GM21515 (cell line): ENCODE data around the gene FIS1.
A peak's percentile ranks its signal among the peaks of the same experiment; 100 is the strongest.
"Not testable (repeated sequence)": the region's sequence is repeated elsewhere in the genome, so short reads cannot be mapped to it uniquely, and the experiment has no call there.

Source experiments
- ATAC-seq: cut with Tn5 transposase; IDR thresholded peaks from one replicate; pipeline ENCODE4 v1.9.1; 2021; ENCODE audit not compliant: unreplicated experiment

The FIS1 gene

DNA sequence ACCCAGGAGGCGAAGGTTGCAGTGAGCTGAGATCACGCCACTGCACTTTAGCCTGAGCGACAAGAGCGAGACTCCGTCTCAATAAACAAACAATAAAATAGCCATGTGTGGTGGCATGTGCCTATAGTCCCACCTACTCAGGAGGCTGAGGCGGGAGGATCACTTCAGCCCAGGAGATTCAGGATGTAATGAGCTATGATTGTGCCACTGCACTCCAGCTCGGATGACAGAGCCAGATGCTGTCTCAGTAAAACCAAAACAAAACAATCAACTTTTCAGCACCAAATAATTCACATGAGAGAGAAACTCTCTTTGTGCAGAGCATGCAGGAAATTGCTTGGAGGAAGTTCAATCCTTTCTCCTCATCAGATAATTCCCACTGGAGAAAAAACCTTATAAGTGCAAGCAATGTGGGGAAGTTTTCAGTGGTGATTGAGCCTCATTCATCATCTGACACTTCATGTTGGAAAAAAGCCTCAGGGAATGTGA is 13.4 kb upstream of the FIS1 start:
- ATAC-seq = no peak

DNA sequence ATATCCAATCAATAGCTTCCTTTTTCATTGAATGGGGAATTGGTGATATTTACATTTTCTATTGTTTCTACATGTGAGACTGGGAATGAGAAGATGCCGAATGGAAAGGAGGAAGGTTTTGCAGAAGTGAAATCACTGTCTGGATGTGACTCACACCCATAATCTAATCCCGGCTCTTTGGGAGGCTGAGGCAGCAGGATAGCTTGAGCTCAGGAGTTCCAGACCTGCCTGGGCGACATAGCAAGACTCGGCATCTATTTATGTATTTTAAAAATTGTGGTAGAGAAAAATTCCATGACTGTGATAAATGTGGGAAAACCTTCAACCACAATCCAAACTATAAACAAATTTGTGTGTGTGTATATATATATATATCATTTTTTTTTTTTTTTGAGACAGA is 10.9 kb upstream of the FIS1 start:
- ATAC-seq = no peak

DNA sequence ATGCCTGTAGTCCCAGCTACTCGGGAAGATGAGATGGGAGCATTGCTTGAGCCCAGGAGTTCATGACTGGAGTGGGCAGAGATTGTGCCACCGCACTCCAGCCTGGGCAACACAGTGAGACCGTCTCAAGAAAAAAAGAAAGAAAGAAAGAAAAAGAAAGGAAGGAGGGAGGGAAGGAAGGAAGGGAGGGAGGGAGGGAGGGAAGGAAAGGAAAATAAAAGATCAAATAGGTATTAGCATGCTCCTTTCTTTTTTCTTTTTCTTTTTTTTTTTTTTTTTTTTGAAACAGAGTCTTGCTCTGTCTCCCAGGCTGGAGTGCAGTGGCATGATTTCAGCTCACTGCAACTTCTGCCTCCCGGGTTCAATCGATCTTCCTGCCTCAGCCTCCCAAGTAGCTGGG is 8.3 kb upstream of the FIS1 start:
- ATAC-seq = not testable (repeated sequence)

DNA sequence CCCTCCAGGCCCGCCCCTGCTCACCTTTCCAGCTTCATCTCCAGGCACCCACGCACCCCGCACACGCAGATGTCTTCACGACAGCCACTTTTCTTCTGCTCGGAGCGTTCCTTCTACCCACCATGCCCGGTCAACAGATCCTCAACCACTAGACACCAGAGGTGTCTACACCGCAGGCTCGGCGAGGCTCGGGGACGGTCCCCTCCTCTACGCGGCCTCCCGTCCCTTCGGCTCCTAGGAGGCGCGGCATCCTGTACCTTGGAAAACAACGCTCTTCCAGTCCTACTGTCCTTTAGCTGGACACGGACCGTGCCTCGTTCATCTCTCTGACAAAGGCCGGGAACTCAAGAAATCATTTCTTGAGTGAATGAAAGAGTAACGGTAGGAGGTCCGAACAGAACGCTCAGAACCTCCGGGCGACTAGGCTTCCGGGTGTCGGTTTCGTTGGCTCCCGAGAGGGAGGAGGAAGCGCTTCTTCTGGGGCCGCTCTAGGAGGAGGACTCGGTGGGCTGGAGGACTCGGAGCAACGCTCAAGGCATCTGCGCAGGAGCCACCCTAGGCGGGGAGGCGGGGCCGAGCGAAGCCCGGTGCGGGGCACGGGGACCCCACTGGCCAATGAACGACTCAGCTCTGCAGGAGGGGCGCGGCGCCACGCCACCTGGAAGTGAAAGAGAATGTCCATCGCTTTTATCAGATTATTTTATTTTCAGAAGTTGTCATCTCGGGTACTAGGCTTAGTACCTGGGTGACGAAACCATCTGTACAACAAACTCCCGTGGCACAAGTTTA is 7.2 kb upstream of the FIS1 start:
- peak; percentile 97 for ATAC-seq

DNA sequence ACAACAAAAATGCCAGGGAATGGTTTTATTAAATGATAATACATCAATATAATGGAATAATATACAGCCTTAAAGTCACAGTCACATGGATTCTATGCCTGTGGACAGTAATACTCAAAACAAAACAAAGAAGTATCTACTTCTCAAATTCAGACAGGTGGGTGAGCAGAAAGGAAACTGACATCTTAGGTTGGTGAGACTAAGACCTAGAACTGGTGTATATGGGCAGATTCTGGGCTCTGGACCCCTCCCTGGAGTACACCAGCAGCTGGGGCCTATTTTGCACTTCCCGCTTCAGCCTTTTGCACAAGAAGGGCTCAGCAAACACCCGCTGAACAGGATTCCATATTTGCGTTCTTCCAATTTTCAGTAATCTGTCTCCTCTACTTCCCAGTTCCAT is 5.4 kb upstream of the FIS1 start:
- ATAC-seq = no peak

DNA sequence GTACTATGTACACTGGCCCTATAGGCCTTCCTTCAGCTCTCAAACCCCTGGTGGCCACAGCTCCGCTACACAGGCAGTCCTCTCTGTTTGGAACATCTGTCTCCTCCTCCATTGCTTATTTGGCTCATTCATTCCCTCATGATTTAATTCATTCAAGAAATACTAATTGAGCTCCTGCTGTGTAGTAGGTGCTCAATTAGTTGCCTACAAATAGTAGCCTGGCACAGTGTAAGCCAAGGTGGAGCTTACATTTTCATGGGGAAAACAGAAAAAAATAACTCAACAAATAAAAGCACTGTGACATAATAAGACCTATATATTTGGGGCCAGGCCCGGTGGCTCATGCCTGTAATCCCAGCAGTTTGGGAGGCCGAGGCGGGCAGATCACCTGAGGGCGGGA is 3.4 kb upstream of the FIS1 start:
- no peak for ATAC-seq

DNA sequence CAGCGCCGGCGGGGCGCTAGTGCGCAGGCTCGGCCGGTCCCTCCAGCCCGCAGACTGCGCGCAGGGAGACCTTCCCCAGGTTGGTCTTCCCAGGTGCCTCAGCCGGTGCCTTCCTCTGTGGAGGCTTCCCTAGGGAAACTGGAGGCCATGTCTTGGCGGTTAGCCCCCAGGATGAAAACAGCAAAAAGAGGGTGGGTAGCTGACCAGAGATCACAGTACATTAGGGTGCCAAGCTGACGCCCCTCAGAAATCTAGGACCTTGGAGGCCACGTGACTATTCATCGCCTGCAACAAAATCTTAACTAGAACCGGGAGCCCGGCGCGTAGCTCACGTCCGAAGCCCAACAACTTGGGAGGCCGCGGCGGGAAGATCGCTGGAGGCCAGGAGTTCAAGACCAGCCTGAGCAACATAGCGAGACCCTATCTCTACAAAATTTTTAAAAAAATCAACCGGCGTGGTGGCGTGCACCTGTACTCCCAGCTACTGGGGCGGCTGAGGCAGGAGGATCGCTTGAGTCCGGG is 327 bp upstream of the FIS1 start:
- ATAC-seq = no peak

DNA sequence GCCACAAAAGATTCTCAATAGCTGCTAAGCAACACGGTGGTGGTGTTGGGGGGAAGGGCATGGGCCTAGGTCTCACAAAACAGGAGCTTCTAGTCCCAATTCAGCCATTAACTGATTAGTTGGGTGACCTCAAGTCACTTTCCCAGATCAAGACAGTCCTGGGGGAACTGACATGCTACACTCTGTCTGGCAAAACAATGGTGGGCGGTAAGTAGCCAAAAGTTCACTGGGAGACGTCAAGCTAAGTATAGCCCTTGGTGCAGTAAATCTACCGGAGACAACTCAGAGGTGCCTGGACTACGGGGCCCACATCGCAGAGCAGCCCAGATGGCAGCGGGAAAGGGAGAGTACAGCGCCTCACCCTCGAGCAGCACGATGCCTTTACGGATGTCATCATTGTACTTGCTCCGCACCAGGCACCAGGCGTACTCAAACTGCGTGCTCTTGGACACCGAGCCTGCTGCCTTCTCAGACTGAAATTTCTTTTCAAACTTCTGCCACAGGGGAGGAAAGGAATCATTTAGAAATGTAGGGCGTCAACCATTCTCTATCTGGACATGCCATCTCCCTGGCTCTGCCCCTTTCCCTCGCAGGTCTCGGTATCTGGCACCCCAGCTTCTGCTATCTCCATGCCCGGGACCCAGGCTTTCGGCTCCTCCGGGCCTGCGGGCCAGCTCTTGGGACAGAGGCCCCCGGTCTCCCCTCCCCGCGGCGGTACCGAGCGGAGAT is 1.1 kb downstream of the FIS1 start:
- ATAC-seq = no peak

DNA sequence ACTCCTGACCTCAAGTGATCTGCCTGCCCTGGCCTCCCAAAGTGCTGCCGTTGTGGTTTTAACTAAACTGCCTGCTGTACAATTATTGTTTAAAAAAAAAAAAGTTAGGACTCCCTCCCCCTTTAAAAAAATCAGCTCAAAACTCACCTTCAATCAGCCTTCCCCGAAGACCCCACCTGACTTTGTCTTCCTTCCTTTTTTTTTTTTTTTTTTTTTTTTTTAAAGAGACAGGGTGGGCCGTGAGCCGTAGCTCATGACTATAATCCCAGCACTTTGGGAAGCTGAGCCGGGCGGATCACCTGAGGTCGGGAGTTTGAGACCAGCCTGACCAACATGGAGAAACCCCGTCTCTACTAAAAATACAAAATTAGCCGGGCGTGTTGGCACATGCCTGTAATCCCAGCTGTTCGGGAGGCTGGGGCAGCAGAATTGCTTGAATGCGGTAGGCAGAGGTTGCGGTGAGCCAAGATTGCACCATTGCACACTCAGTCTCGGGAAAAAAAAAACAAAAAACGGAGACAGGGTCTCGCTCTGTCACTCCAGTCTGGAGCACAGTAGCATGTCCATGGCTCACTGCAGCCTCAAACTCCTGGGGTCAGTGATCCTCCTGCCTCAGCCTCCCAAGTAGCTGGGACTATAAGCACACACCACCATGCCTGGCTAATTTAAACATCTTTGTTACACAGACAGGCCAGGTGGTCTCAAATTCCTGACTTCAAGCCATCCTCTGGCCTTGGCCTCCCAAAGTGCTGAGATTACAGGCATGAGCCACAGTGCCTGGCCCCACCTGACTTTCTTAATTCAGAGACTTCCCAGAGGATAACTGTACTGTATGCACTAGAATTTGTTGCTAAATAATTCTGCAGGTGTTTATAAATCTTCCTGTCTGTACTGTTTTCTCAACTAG is 3.2 kb downstream of the FIS1 start:
- ATAC-seq = no peak

DNA sequence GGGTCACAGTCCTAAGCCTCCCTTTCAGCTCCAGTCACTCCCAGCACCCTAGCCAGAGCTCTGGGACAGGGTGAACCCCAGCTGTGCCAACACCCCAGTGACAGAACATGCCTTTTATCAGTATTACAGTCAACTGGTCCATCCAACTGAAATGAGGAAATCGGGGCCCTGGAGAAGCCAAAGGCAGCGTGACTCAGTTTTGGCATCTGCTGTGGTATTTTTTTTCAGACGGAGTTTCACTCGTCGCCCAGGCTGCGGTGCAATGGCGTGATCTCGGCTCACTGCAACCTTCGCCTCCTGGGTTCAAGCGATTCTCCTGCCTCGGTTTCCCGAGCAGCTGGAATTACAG is 3.9 kb downstream of the FIS1 start:
- ATAC-seq = no peak

DNA sequence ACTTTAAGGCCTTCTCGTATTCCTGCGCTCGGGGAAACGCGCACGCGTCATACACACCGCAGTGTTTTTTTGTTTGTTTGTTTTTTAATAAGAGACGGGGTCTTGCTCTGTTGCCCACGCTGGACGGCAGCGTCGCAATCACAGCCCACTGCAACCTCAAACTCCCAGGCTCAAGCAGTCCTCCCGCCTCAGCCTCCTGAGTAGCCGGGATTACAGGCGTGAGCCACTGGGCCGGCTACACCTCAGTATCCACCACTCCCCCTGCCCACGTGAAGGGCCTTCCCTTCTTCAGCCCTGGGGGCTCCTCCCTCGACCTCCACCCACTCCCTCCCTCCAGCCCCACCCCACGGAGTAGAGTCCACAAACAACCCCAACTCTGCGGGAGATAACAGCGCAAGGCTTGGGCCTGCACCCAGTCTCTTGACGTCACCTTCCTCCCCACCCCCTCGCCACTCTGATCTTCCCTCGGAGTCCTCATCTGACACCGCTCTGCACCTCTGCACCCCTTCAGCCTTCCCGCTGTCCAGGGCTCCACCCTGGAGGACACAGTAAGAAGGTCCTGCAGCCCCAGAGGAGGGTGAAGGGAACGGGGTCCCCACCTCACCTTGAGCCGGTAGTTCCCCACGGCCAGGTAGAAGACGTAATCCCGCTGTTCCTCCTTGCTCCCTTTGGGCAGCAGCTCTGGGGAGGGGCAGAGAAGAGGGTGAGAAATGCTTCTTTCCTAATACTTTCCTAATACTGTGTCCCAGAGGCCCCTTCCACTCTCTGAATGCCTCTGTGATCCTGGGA is 4.5 kb downstream of the FIS1 start:
- no peak for ATAC-seq

DNA sequence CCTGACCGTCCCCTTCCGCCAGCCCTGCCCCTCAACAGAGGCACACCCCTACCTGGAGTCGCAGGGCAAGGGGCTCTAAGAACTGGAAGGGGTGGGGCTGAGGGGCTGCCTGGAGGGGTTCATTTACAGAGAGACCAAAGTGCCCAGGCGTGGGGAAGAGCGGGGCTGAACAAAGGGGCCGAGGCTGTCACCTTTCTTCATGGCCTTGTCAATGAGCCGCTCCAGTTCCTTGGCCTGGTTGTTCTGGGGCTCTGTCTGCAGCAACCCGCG is 5.0 kb downstream of the FIS1 start:
- no peak for ATAC-seq

DNA sequence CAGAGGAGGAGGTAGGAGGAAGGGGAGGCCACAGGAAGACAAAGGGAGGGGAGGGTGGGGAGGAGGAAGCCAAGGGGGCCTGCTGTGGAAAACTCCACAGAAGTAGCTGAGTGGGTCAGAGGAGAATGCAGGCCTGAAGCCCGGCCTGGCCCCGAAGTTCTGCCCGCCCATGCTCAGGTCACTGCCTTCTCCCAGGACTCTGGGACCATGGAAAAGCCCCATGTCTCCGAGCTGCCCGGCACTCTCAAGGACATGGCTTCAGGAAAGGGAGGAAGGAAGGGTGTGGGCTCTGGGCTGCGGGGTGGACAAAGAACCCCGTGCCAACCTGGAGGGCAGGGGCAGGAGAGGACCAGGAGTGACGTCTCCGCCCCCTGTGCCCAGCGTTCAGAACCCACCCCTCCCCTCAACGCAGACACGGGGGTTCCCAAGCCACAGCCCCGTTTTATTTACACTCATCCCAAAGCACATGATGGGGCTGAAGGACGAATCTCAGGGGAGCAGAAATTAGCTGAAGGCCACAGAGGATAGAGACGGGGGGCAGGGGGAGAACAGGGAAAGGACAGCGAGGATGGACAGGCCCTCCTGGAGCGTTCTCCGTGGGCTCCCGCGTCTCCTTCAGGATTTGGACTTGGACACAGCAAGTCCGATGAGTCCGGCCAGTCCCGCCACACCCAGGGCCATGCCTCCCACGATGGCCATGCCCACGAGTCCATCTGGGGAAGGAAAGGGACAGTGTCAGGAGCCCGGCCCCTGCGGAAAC is 5.5 kb downstream of the FIS1 start:
- no peak for ATAC-seq

DNA sequence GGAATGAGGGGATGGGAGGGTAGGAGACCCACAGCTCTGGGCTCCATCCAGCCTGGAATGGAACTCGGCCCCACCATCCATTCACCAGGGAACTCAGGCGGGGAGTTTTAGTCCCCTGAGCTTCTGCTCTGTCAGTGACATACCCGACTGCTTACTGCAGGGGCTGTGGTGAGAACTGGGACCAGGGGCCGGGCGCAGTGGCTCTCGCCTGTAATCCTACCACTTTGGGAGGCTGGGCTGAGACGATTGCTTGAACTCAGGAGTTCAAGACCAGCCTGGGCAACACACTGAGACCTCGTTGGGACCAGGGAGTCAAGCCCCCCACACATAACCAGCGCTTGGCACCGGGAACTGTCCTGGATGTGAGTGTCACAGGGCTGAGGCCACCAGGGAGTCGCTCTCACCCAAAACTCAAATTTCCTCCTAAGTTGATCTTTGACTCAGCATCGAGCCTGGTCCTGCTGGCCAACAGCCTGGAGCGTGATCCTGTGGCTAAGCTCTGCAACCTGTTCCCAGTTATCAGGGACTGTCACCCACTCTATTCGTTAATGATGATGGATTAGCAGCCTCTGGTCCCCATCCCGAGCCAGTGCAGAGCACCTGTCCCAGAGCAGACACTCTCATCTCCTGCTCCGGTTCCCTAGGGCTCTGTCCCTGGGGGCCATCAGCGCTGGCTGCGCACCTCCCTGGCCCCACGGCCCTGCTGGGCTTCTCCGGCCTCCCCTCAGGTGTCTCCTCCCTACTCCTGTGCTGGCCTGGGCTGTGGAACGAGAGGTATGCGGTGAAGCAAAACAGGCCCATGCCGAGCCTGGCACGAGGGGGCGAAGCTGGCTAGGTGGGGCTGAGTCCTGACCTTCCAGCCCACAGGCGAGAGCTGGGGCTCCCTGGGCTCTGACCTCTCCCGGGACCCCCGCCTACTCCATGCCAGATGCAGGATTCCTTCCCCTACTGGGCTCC is 6.4 kb downstream of the FIS1 start:
- ATAC-seq = no peak

DNA sequence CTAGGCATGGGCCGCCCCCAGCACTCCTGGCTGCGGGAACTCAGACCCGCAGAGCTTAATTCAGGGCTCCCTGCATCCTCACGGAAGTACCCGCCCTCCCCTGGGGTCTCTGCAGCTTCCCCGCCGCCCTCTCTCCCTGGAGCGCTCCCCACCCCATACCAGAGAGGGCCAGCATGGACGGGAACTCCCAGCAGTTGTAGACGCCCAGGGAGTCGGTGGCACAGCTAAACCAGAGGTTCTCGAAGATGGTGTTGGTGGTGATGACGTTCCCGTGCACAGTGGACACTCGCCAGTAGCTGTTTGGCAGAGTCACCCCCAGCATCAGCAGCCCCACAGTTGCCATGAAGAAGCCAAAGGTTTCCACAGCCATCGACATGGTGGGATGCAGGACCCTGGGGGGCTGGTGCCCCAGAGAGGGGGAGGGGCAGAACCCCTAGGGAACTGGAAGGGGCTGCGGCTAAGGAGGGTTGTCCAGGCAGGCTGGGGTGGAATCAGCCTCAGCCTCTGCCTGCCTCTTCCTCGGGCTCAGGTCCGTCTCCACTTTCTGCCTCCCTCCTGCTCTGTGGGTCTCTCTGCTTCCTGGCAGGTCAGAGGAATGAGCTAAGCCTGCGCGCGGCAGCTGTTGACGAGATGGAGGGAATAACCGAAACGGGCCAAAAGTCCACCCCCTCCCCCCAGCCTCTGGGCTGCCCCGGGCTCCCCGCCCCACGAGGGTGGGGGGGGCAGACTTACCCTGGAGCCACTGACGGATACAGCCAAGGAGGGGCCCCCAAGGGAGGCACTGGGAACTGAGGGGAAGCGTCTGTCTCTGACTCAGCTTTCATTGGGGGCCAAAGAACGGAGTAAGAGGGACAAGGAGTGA is 7.4 kb downstream of the FIS1 start, which contains the start of gene CLDN15:
CLDN15 (minus strand) TSS at position 597 of the 862 bp plus-strand sequence; CDS start at position 376, 221 bp downstream.
- no peak for ATAC-seq

DNA sequence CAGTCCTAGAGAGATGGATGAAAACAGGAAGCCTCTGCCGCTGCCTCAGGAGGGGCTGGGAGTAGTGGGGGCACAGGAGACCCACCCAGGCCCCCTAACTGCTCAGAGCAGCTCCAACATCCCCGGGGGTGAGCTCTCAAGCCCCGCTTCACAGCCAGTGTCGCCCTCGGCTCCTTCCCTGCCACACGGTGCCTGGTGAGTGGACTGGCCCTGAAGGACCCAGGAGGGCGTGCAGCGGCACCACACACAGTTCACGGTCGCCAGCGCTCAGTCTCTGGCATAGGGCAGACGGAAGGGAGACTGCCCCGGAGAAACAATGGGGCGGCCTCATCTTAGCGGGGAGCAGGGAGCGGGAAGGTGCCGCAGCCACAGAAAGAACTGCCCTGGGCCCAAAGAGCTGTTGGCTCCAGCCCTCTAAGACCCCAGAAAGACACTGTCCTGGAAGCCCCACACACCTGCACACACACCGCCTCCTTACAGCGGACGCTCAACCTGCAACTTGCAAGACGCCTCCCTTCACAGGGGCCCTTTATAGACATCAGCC is 8.5 kb downstream of the FIS1 start:
- no peak for ATAC-seq

DNA sequence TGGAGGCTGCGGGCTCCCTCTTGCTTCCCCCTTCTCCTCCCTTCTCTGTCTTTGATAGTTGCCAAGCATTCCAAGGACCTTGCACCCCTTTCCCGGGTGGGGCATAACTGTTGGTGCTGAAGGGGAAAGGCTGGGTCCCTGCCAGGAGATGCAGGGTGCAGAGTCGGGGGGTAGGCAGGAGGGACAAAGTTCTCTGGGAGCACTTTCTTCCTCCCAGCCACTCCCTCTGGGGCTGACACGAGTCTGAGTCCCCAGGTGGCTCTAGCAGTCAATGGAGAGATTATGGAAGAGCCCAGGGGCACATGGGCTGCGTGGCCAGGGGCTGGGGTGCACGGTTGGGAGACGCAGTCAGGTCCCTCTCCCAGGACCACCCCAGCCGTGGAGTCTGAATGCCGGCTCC is 9.4 kb downstream of the FIS1 start:
- no peak for ATAC-seq

DNA sequence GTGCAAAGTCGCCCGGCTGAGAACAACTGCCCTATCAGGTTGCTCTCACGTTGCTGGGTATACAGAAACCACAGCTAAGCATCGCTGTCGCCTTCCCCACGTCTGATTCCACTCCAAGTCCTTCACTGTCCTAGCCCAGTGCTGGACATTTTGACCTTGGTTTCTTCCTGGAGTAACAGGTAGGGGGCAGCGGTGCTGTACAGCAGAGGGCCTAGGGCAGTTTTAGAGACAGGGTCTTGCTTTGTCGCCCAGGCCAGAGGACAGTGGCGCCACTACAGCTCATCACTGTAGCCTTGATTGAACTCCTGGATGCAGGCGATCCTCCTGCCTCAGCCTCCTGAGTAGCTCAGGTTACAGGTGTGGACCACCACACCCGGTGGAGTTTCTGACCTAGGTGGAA is 9.8 kb downstream of the FIS1 start:
- no peak for ATAC-seq
